Endothelial cell of umbilical vein (primary cell): ENCODE measurements around the gene ABCD1. TPM values are rescaled to one million over a fixed set of nuclear protein-coding genes. Genes with fewer than 3 reads are reported as not detected.

ENCODE experiments used
- BruUV-seq: library from RNA; stranded (reverse); fragments of 400-500 nt; replicated peaks from 2 replicates; lab custom pipeline; 2021; lab: Mats Ljungman, UMichigan
- CTCF ChIA-PET: fragments of 300-600, 350-600 bp; sonication (Branson Sonifier 250); formaldehyde crosslinking; loops from one replicate; lab custom pipeline; 2021; ENCODE audit warnings: antibody characterized with exemption, inconsistent platforms; lab: Charles Lee
- POLR2A ChIA-PET: fragments of 300-600, 350-600 bp; sonication (Branson Sonifier 250); formaldehyde crosslinking; loops from one replicate; lab custom pipeline; 2021; ENCODE audit warnings: antibody characterized with exemption, inconsistent platforms; lab: Charles Lee
- DNase-seq: peaks from one replicate; pipeline ENCODE4 v3.0.0-alpha.2; 2011; ENCODE audit warnings: low read depth, low spot score
- FAIRE-seq: peaks from 2 replicates; lab custom pipeline; 2011; peaks lifted over from hg19 to GRCh38; lab: Jason Lieb, UNC
- H2AFZ ChIP-seq: 2 replicates; pipeline ENCODE4 v1.6.0; 2012; ENCODE audit warnings: low read depth, low read length, control low read depth, inconsistent platforms
- H3K27ac ChIP-seq: 2 replicates; pipeline ENCODE4 v1.5.1; 2011; ENCODE audit warnings: low read depth, mild to moderate bottlenecking, control low read depth, low read length, moderate library complexity; ENCODE audit not compliant: insufficient read depth
- H3K27me3 ChIP-seq, 2 experiments: 2 replicates each; pipeline versions ENCODE4 v1.6.0 to v1.6.1; 2011; ENCODE audit warnings: low read length in 2 of 2, mixed read lengths in 1 of 2; ENCODE audit not compliant: control insufficient read depth in 2 of 2, insufficient read depth in 2 of 2
- H3K36me3 ChIP-seq, 2 experiments: 2 replicates in 1 of 2; 3 replicates in 1 of 2; pipeline ENCODE4 v1.5.1; 2011; ENCODE audit warnings: low read length in 2 of 2, mild to moderate bottlenecking in 1 of 2, moderate library complexity in 1 of 2; ENCODE audit not compliant: control insufficient read depth in 2 of 2, insufficient read depth in 2 of 2; ENCODE audit errors: extremely low read depth in 1 of 2
- H3K4me1 ChIP-seq: 3 replicates; pipeline ENCODE4 v1.5.1; 2011; ENCODE audit warnings: mild to moderate bottlenecking, low read length; ENCODE audit not compliant: control insufficient read depth, insufficient read depth; ENCODE audit errors: extremely low read depth
- H3K4me2 ChIP-seq: 2 replicates; pipeline ENCODE4 v1.6.1; 2011; ENCODE audit warnings: low read length, control low read depth, mixed read lengths; ENCODE audit not compliant: insufficient read depth
- H3K4me3 ChIP-seq, 3 experiments: fragments of 200-600 bp in 1 of 3; sonication (generic), shearing (Covaris generic) in 1 of 3; replicated peaks in 1 of 3; 2 replicates each; pipeline ENCODE4 v1.5.1; 2011 to 2016; ENCODE audit warnings: control low read depth in 3 of 3, low read length in 3 of 3, mild to moderate bottlenecking in 2 of 3, inconsistent platforms in 1 of 3, low read depth in 1 of 3, moderate library complexity in 1 of 3; ENCODE audit not compliant: insufficient read depth in 1 of 3
- H3K79me2 ChIP-seq: 2 replicates; pipeline ENCODE4 v1.6.0; 2012; ENCODE audit warnings: low read length, inconsistent platforms; ENCODE audit not compliant: control insufficient read depth, insufficient read depth
- H3K9ac ChIP-seq: replicated peaks from 2 replicates; pipeline ENCODE3; 2011; ENCODE audit warnings: low read length, control low read depth; ENCODE audit not compliant: insufficient read depth; ENCODE audit errors: extremely low read depth
- H3K9me1 ChIP-seq: replicated peaks from 3 replicates; pipeline ENCODE4 v1.6.0; 2011; ENCODE audit warnings: mild to moderate bottlenecking, low read length; ENCODE audit not compliant: control insufficient read depth, insufficient read depth; ENCODE audit errors: extremely low read depth
- H3K9me3 ChIP-seq: replicated peaks from 2 replicates; pipeline ENCODE4 v1.5.1; 2012; ENCODE audit warnings: low read length, inconsistent platforms; ENCODE audit not compliant: control insufficient read depth, insufficient read depth
- H4K20me1 ChIP-seq: replicated peaks from 2 replicates; pipeline ENCODE3; 2011; ENCODE audit warnings: mild to moderate bottlenecking, low read length; ENCODE audit not compliant: control insufficient read depth, insufficient read depth; ENCODE audit errors: extremely low read depth
- EZH2 ChIP-seq: IDR thresholded peaks from 2 replicates; pipeline ENCODE4 v1.6.1; 2012; ENCODE audit warnings: borderline replicate concordance, low read depth, mild to moderate bottlenecking, moderate library complexity, low read length, inconsistent platforms; ENCODE audit not compliant: severe bottlenecking
- FOS ChIP-seq: IDR thresholded peaks from 2 replicates; pipeline ENCODE4 v1.6.1; 2011; ENCODE audit warnings: mild to moderate bottlenecking, low read length, moderate library complexity, borderline replicate concordance; ENCODE audit not compliant: insufficient read depth
- GATA2 ChIP-seq: IDR thresholded peaks from 2 replicates; pipeline ENCODE4 v1.7.0; 2011; ENCODE audit warnings: low read depth, mild to moderate bottlenecking, moderate library complexity, mixed read lengths, low read length; ENCODE audit not compliant: insufficient read length, insufficient read depth
- JUN ChIP-seq: IDR thresholded peaks from 2 replicates; pipeline ENCODE4 v1.6.1; 2011; ENCODE audit warnings: borderline replicate concordance, low read depth; ENCODE audit not compliant: insufficient read length, insufficient read depth
- MYC ChIP-seq: IDR thresholded peaks from one replicate; pipeline ENCODE4 v1.6.1; 2011; ENCODE audit warnings: mild to moderate bottlenecking, low read depth, low read length
- POLR2A ChIP-seq: IDR thresholded peaks from 2 replicates; pipeline ENCODE4 v1.6.1; 2012; ENCODE audit warnings: low read depth, mild to moderate bottlenecking, control low read depth, low read length
- POLR2AphosphoS5 ChIP-seq: IDR thresholded peaks from 2 replicates; pipeline ENCODE4 v1.6.1; 2012; ENCODE audit warnings: low read depth, mild to moderate bottlenecking, control low read depth, low read length, moderate library complexity; ENCODE audit not compliant: insufficient read depth
- dilution Hi-C: fragments of 300-500 bp; cut with MboI; formaldehyde crosslinking; loops from one replicate; pipeline ENCODE4 v1.15.0; 2019; ENCODE audit warnings: low sequenced_read_pairs; ENCODE audit not compliant: extremely low pct_ligation_motif_present
- intact Hi-C: fragments of 100-400 bp; cut with micrococcal nuclease; formaldehyde crosslinking; loops from one replicate; pipeline ENCODE4 v1.10.0; 2022
- polyA plus RNA-seq, 4 experiments: library from polyadenylated mRNA; depleted of rRNA in 3 of 4; stranded (reverse) in 3 of 4; unstranded in 1 of 4; fragments of >200 nt; gene quantifications; 2 replicates each; pipeline versions ENCODE4 v1.2.1 to v1.2.3, GENCODE V29; 2011 to 2012; ENCODE audit warnings: missing spikeins in 1 of 4
- total RNA-seq: library from RNA; stranded (reverse); gene quantifications from 2 replicates; pipeline ENCODE4 v1.2.3, GENCODE V29; 2021
- TF ChIP-seq, protein P1 (sequence below), 2 donors: IDR thresholded peaks; 1 replicate in 1 of 2; 2 replicates in 1 of 2; pipeline ENCODE4 v1.5.1; 2011; ENCODE audit warnings: low read length in 2 of 2, mild to moderate bottlenecking in 2 of 2, moderate library complexity in 2 of 2, control low read depth in 1 of 2, inconsistent platforms in 1 of 2, low read depth in 1 of 2; ENCODE audit not compliant: insufficient read depth in 1 of 2; ENCODE audit errors: extremely low read depth in 1 of 2
- TF ChIP-seq, protein P2 (sequence below): IDR thresholded peaks from 2 replicates; pipeline ENCODE4 v1.6.1; 2011; ENCODE audit not compliant: insufficient read depth, insufficient read length

The ABCD1 gene
- total and polyA plus RNA-seq, 2 donors (not counting 3 experiments of a cell fraction or from before 2014, with no cell fraction given), result 9.1 to 12.9 TPM

DNA sequence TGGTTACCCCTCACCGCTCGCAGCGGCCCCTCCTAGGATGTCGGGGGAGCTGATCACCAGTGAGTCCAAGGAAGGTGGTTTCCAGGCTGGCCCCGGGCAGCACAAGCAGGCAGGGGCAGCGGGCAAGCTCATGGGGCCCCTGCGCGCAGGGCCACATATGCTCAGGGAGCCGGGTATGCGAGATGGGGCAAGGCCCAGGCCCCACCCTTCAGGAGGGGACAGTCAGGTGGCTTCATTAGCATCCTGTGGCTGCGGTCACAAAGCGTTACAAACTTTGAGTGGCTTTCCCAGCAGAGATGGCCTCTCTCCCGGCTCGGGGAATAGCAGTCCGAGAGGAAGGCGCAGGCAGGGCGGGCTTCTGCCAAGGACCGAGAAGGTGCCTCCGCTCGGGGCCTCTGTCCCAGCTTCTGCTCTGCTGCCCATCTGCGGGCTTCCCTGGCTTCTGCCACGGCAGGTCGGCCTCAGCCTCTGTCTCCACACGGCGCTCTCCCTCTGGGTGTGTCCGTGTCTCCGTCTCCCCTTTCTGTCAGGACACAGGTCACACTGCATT, 13.5 kb downstream of the ABCD1 start:
- H3K9me1 ChIP-seq, result no peaks in the 10 kb centered on the region
- DNase-seq, result no peak
- H3K4me2 ChIP-seq, result no peak overlapping the region
- H3K4me3 ChIP-seq, result no peak overlapping the region
- no peaks in the 10 kb centered on the region for H4K20me1 ChIP-seq
- dilution Hi-C loops, result no loop called here
- H3K27me3 ChIP-seq, result no peaks in the 10 kb centered on the region
- FAIRE-seq, result no peak
- H3K79me2 ChIP-seq, result no peaks in the 10 kb centered on the region
- H2AFZ ChIP-seq, result no peak overlapping the region
- H3K4me1 ChIP-seq, result no peaks in the 10 kb centered on the region
- ChIA-PET CTCF (no interaction called here), POLR2A (no interaction called here)
- TF ChIP-seq EZH2, result no peak
- TF ChIP-seq, protein P1, sequence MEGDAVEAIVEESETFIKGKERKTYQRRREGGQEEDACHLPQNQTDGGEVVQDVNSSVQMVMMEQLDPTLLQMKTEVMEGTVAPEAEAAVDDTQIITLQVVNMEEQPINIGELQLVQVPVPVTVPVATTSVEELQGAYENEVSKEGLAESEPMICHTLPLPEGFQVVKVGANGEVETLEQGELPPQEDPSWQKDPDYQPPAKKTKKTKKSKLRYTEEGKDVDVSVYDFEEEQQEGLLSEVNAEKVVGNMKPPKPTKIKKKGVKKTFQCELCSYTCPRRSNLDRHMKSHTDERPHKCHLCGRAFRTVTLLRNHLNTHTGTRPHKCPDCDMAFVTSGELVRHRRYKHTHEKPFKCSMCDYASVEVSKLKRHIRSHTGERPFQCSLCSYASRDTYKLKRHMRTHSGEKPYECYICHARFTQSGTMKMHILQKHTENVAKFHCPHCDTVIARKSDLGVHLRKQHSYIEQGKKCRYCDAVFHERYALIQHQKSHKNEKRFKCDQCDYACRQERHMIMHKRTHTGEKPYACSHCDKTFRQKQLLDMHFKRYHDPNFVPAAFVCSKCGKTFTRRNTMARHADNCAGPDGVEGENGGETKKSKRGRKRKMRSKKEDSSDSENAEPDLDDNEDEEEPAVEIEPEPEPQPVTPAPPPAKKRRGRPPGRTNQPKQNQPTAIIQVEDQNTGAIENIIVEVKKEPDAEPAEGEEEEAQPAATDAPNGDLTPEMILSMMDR (IDR thresholded peaks at IDR 0.05; ENCODE audit: extremely low read depth in 1 of 2, insufficient read depth in 1 of 2, low read depth in 1 of 2, low read length in 2 of 2), result no peak
- TF ChIP-seq, protein P2, sequence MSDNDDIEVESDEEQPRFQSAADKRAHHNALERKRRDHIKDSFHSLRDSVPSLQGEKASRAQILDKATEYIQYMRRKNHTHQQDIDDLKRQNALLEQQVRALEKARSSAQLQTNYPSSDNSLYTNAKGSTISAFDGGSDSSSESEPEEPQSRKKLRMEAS, result no peak
- no peak for TF ChIP-seq MYC
- TF ChIP-seq FOS, result no peak
- no peak for TF ChIP-seq JUN
- TF ChIP-seq POLR2AphosphoS5, result no peak
- TF ChIP-seq POLR2A, result no peak
- TF ChIP-seq GATA2, result no peak
- H3K27ac ChIP-seq, result no peak overlapping the region
- H3K9me3 ChIP-seq, result no peaks in the 10 kb centered on the region
- BruUV-seq, result no TSS peak
- no peaks in the 10 kb centered on the region for H3K36me3 ChIP-seq
- H3K9ac ChIP-seq, result no peak overlapping the region
- intact Hi-C loops, result no loop called here
